Mesodermal cell (in vitro differentiated cells): ENCODE results near the gene FAM13A.

Experiments
- H3K27ac ChIP-seq: 2 replicates; pipeline ENCODE4 v1.7.0; 2013; ENCODE audit warnings: mild to moderate bottlenecking, low read depth, low read length, moderate library complexity; ENCODE audit not compliant: severe bottlenecking
- H3K36me3 ChIP-seq: 2 replicates; pipeline ENCODE4 v1.7.1; 2013; ENCODE audit warnings: mild to moderate bottlenecking, low read length, moderate library complexity; ENCODE audit not compliant: control insufficient read depth, insufficient read depth
- H3K4me1 ChIP-seq: one replicate; pipeline ENCODE4 v1.7.1; 2013; ENCODE audit warnings: mild to moderate bottlenecking, low read length; ENCODE audit not compliant: insufficient read depth, control insufficient read depth, poor library complexity, severe bottlenecking
- H3K4me3 ChIP-seq: 2 replicates; pipeline ENCODE4 v1.7.0; 2013; ENCODE audit warnings: low read length, control low read depth, mild to moderate bottlenecking; ENCODE audit not compliant: insufficient read depth, poor library complexity, severe bottlenecking; ENCODE audit errors: extremely low read depth
- H3K9me3 ChIP-seq: 2 replicates; pipeline ENCODE4 v1.7.1; 2013; ENCODE audit warnings: mild to moderate bottlenecking, low read length, moderate library complexity; ENCODE audit not compliant: control insufficient read depth
- WGBS, 2 experiments: methylation state at CpG; one replicate each; pipeline ENCODE4 v1.1.5; 2013; ENCODE audit warnings: missing lambda C conversion rate in 2 of 2; ENCODE audit not compliant: insufficient coverage in 2 of 2; 5-methylcytosine and 5-hydroxymethylcytosine counted together

The FAM13A gene

DNA sequence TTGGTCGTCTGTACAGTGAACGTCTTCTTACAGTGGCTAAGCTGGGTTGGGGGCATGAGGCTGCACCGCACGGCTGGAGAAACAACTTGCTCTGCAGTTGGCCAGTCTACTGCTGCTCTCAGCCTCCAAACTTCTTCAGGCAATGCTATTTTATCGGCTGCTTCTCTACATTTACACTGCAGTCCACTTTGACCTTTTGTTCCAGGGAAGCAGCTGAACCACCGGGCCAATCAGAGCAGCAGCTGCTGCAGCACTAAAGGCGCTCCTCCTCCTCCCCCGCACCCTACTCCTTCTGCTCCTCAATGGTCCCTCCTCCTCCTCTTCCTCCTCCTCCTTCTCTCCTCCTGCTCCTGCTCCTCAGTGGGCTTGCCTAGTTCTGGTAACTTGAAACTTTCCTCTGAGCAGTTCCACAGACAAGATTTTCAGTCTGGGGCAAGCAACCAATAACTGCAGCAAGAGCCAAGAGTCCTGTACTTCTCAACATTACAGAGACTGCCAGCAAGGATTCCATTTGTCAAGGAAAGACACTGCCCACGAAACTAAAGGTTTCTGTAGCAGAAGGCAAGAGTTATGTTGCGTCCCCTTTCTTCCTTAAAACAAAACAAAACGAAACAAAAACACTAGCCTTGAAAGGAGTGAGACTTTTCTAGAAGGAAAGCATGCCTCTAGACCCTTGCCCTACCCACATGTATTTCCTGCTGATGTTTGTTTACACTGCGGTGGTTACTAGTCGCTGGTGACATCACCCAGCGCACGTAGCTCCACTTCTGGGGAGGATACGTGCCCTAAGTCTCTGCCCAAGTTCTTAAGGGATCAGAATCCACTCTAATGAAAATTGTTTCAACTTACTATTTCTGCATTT is 233.7 kb downstream of the FAM13A start:
- WGBS, 2 experiments = 3 to 4% methylated on average over 10 to 11 of the region's 16 CpGs

DNA sequence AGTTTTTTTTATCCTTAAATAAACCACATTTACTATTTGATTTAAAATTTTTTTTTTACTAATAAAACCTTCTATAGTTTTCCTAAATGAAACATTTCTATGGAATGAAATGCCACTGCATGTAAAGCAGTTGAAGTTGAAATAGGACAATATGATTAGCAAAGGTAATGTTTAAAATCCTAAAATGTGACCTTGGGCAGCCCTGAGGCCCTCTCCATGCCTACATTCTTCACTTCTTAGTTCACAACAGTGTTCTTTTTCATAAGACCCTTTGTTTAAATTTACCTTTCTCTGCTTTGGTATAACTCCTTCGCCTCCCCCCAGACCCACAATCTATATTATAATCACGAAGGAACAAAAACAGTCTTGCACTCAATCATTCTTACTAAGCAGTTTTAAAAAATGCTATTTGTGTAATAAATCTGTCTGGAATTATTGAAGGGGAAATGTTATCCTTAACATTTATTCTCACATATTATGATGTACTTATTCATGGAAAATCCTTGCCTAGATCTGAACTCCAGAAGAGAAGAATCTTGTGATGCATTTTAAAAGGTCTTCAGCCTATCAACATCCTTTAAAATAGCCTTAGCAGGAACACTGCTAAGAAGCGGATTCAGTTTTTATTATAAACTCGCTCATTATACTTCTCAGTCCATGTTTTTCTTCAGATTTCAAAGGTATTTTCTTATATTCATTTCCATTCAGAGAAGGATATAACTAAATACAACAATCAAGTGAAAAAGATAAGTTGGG is 234.8 kb downstream of the FAM13A start:
- Histone ChIP-seq H3K4me3 (peak overlapping the region; percentile 44), H3K4me1 (peaks cover 4% of the 10 kb centered on the region), H3K27ac (peak overlapping the region; percentile 99), H3K9me3 (no peaks in the 10 kb centered on the region), H3K36me3 (no peaks in the 10 kb centered on the region)
- WGBS, 2 experiments = 100% methylated on average over 1 of the region's 4 CpGs; no CpG with 5 or more reads in 1 of the 2 experiments

More for the DNA sequence above, 233.7 kb downstream of the FAM13A start:
- Histone ChIP-seq H3K4me1 (peaks cover 4% of the 10 kb centered on the region), H3K4me3 (peak overlapping the region; percentile 44), H3K27ac (peak overlapping the region; percentile 99), H3K9me3 (no peaks in the 10 kb centered on the region), H3K36me3 (no peaks in the 10 kb centered on the region)

DNA sequence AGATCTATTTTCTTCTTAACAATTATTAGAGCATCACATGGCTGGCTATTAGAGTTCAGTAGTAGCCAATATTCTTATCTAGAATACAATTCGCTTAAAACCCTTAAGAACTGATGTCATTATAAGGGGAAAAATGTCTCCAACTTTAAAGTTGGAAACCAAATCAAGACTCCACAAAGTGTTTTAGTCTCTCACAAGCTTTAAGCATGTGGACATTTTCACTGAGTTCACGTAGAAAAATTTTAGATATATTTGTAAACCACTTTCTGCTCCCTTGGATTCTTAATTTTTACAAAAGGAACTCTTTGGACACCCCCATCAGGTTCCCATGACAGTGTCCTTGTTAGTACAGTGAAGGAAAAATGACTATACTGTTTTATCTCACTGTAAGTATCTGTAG is 235.5 kb downstream of the FAM13A start:
- H3K4me3 ChIP-seq = peak overlapping the region; percentile 44
- 20% methylated on average over 1 of the region's 2 CpGs; no CpG with 5 or more reads in 1 of the 2 experiments for WGBS, 2 experiments
- H3K36me3 ChIP-seq = no peaks in the 10 kb centered on the region
- peaks cover 4% of the 10 kb centered on the region for H3K4me1 ChIP-seq
- H3K9me3 ChIP-seq = no peaks in the 10 kb centered on the region
- no peak overlapping the region for H3K27ac ChIP-seq

GRCh38 chr4:88820698-88821415 is 236.1 kb downstream of the FAM13A start:
- peaks cover 4% of the 10 kb centered on the region for H3K4me1 ChIP-seq
- whole genome bisulfite sequencing, 2 experiments = 85 to 89% methylated on average over 8 to 9 of the region's 10 CpGs
- no peaks in the 10 kb centered on the region for H3K9me3 ChIP-seq
- H3K4me3 ChIP-seq = no peak overlapping the region
- no peak overlapping the region for H3K27ac ChIP-seq
- H3K36me3 ChIP-seq = no peaks in the 10 kb centered on the region

DNA sequence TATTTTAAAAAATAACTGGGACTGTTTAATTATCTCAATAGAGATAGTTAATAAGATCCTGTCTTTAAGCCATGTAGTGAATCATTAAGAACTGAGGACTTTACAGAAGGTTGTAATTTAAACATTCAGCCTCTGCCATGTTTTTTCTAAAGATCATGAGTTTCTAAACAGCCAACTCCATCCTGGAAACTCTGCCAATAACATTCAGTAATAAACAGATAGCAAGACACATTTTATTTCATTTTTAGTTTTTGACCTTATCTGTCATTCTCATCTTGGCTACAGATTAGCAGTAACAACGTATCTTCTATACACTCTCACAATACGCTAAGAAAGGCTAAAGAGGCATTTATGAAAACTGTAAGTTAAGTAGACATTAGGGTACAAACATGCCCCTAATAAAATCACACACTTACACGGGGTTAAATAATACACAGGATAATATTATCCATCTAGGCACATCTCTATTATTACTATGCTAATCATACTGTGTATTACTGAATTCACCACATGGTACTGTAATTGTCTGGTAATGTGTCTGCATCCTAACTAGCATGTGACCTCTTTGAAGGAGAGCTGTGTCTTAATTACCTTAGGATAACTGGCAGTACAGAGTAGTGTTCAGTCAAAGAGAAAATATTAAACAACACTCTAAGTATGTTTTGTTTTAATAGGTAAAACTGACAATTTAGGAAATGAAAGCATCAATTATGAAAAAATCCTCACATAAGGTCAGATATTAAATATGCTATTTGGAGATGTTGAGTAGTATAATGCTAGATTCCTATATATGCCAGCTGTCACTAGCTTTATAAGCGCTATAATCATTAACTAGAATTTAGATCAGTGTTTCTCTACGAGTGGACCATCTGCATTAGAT is 236.9 kb downstream of the FAM13A start:
- H3K9me3 ChIP-seq = no peaks in the 10 kb centered on the region
- H3K27ac ChIP-seq = no peak overlapping the region
- WGBS, 2 experiments = 63 to 100% methylated on average over 1 of the region's 5 CpGs
- peaks cover 4% of the 10 kb centered on the region for H3K4me1 ChIP-seq
- H3K4me3 ChIP-seq = no peak overlapping the region
- no peaks in the 10 kb centered on the region for H3K36me3 ChIP-seq

DNA sequence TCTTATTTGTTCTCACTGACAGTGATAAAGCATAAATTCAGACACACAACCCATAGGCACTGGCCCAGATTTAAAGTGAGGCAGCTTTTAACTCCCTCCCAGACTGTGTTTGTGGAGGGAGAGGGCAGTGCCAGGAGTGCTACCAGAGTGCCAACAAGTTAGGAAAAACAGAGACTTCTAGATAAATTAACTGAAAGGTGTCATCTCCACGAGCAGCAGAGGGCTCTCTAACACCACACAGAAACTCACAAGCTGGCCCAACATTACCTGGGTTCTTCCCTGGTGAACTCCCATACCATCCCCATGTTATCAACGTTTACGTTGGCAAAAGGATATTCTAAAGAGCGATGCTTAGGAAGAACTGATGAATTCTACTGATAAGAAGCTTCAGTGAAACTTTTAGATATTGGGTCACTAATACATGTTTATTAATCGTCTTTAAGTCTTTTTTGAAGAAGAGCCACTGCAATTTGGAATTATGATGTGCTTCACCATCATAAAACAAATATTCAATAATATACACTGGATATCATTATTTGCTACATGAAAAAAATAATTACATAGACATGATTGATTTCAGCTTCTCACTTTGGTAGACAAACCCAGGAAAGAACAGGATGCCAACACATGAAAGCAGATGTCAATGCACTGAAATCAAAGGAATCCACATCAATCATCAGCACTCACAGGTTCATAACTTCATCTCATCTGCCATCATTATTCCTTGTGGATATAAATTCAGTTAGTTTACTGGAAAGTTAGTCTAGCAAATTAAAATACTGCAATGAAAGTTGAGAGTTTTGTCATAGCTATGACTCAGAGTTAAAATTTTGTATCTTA is 238.1 kb downstream of the FAM13A start:
- Histone ChIP-seq H3K4me1 (no peaks in the 10 kb centered on the region), H3K9me3 (no peaks in the 10 kb centered on the region), H3K36me3 (no peaks in the 10 kb centered on the region), H3K4me3 (no peak overlapping the region), H3K27ac (no peak overlapping the region)
- 0 to 40% methylated on average over 1 of the region's 5 CpGs for WGBS, 2 experiments

- no peak overlapping the region for H3K27ac ChIP-seq
- H3K36me3 ChIP-seq = no peaks in the 10 kb centered on the region
- H3K4me3 ChIP-seq = no peak overlapping the region
- no peaks in the 10 kb centered on the region for H3K9me3 ChIP-seq
- 100% methylated on average over 1 of the region's 2 CpGs for WGBS, 2 experiments
- H3K4me1 ChIP-seq = no peaks in the 10 kb centered on the region
Measured at GRCh38 chr4:88817740-88818139, 239.2 kb downstream of the FAM13A start.

GRCh38 chr4:88816360-88816759 is 240.6 kb downstream of the FAM13A start:
- Histone ChIP-seq H3K27ac (no peak overlapping the region), H3K4me3 (no peak overlapping the region), H3K9me3 (no peaks in the 10 kb centered on the region), H3K36me3 (no peaks in the 10 kb centered on the region), H3K4me1 (no peaks in the 10 kb centered on the region)
- no CpG with 5 or more reads among the region's 4 CpGs for WGBS, 2 experiments

- Histone ChIP-seq H3K36me3 (no peaks in the 10 kb centered on the region), H3K9me3 (no peaks in the 10 kb centered on the region), H3K27ac (no peak overlapping the region), H3K4me1 (no peaks in the 10 kb centered on the region), H3K4me3 (no peak overlapping the region)
- WGBS, 2 experiments = 87 to 92% methylated on average over 4 to 6 of the region's 6 CpGs
Measured at GRCh38 chr4:88814043-88814617, 242.9 kb downstream of the FAM13A start.
